ENCODE measurements around the gene PLEKHF1.

GRCh38 chr19:29679598-29680210 lies 14.4 kb downstream of the PLEKHF1 start:
- no peak for TF ChIP-seq EZH2phosphoT487 (IDR thresholded peaks at IDR 0.05; ENCODE audit: insufficient read depth, low read depth)
- TF ChIP-seq EZH2 (IDR thresholded peaks at IDR 0.05; ENCODE audit: insufficient read depth, poor library complexity, severe bottlenecking): no peak

Measured in GM23248 (cell line).